Colonic mucosa (tissue), 4 donors: ENCODE measurements around the gene LEFTY1. TPM values are rescaled to one million over a fixed set of nuclear protein-coding genes. Genes with fewer than 3 reads are reported as not detected.

Source experiments
- DNase-seq: peaks from one replicate; pipeline ENCODE4 v3.0.0-alpha.2; 2020
- H3K27ac ChIP-seq: fragments of 200-600 bp; one replicate; pipeline ENCODE4 v1.8.0; 2021
- H3K27me3 ChIP-seq: fragments of 200-600 bp; one replicate; pipeline ENCODE4 v1.8.0; 2021
- H3K36me3 ChIP-seq: fragments of 200-600 bp; one replicate; pipeline ENCODE4 v1.8.0; 2021
- H3K4me1 ChIP-seq: fragments of 200-600 bp; one replicate; pipeline ENCODE4 v1.8.0; 2021; ENCODE audit warnings: mild to moderate bottlenecking
- H3K4me3 ChIP-seq: fragments of 200-600 bp; one replicate; pipeline ENCODE4 v1.8.0; 2021
- H3K9ac ChIP-seq, 2 donors: one replicate each; pipeline ENCODE4 v1.7.0; 2013; ENCODE audit warnings: control low read depth in 2 of 2, low read depth in 2 of 2, low read length in 2 of 2
- H3K9me3 ChIP-seq: fragments of 200-600 bp; one replicate; pipeline ENCODE4 v1.8.0; 2021
- intact Hi-C: fragments of 100-400 bp; cut with DNase I; formaldehyde crosslinking; loops from one replicate; pipeline ENCODE4 v1.14.1; 2022
- total RNA-seq, 2 donors: library from RNA; stranded (reverse); fragmentation: NEBNext Ultra II Directional in 1 of 2; extraction: Animal tissue kit (Norgen Biotek cat#: 25700) in 1 of 2; gene quantifications; one replicate each; pipeline ENCODE4 v1.2.1, GENCODE V29; 2021
- TF ChIP-seq, protein P1 (sequence below): fragments of 200-600 bp; IDR thresholded peaks from one replicate; pipeline ENCODE4 v1.8.0; 2022; ENCODE audit warnings: antibody characterized with exemption, mild to moderate bottlenecking
- donor health status: healthy.
- donor health status: DM: no; HTN: no; CAD: no.
- donor health status: DM: no; HTN: no; CAD: no.

LEFTY1 gene
- total RNA-seq, 2 donors from 2014 or later: 201 to 211 TPM

DNA sequence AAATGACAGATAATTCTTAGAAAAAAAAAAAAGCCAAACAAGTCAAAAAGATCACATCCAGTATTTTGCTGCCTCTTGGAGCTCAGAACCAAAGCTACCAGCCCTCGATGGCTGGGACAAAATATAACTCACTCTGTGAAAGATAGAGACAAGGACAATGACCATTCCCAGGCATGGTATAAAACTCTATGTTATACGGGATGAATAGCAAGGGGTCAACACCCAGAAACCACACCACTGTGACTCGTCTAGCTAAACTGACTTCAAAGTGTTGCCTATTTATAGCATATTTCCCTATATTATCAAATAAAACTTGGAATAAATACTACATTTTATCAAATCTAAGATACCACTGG, 16.9 kb downstream of the LEFTY1 start:
- DNase-seq: no peak
- TF ChIP-seq, protein P1, sequence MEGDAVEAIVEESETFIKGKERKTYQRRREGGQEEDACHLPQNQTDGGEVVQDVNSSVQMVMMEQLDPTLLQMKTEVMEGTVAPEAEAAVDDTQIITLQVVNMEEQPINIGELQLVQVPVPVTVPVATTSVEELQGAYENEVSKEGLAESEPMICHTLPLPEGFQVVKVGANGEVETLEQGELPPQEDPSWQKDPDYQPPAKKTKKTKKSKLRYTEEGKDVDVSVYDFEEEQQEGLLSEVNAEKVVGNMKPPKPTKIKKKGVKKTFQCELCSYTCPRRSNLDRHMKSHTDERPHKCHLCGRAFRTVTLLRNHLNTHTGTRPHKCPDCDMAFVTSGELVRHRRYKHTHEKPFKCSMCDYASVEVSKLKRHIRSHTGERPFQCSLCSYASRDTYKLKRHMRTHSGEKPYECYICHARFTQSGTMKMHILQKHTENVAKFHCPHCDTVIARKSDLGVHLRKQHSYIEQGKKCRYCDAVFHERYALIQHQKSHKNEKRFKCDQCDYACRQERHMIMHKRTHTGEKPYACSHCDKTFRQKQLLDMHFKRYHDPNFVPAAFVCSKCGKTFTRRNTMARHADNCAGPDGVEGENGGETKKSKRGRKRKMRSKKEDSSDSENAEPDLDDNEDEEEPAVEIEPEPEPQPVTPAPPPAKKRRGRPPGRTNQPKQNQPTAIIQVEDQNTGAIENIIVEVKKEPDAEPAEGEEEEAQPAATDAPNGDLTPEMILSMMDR: no peak
- no peak overlapping the region for H3K9ac ChIP-seq
- intact Hi-C loops: no loop called here
- H3K27ac ChIP-seq: no peak overlapping the region
- H3K9me3 ChIP-seq: no peaks in the 10 kb centered on the region
- H3K36me3 ChIP-seq: no peaks in the 10 kb centered on the region
- no peaks in the 10 kb centered on the region for H3K27me3 ChIP-seq
- H3K4me1 ChIP-seq: no peaks in the 10 kb centered on the region
- H3K4me3 ChIP-seq: no peak overlapping the region

DNA sequence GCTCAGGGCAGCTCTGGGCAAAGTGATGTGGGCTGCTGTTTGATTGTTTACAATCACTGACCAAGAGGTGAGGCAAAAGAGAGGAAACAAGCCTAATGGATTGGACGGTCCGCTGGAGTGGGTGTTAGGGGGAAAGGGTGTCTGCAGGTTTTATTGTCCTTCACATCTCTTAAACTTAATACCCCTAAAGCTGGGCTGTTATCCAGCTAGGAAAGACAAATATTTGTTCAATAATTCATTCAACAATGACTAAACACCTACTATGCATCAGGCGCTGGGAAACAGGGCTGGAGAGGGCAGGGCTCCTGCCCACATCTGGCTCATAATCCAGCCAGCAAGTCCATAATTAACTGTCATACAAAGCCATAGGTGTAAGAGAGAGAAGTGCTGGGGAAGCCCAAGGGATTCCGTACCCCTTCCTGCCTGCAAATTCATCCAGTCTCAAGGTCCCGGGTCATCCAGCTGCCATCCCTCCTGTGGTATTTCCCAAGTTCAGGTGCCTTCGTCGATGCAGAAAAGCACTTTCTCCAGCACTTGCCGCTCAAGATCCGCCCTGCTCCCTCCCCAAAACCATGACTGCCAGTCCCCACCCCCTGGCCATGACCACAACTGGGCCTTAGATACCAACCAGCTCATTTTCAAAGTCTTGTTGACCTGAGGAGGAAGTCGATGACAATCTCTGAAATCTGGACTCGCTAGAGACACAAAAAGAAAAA, 17.4 kb downstream of the LEFTY1 start:
- Histone ChIP-seq H3K4me1 (no peaks in the 10 kb centered on the region), H3K27ac (no peak overlapping the region), H3K9me3 (no peaks in the 10 kb centered on the region), H3K27me3 (no peaks in the 10 kb centered on the region), H3K36me3 (no peaks in the 10 kb centered on the region), H3K4me3 (no peak overlapping the region), H3K9ac (no peak overlapping the region)
- no peak for DNase-seq
- TF ChIP-seq, protein P1: no peak
- intact Hi-C loops: no loop called here

DNA sequence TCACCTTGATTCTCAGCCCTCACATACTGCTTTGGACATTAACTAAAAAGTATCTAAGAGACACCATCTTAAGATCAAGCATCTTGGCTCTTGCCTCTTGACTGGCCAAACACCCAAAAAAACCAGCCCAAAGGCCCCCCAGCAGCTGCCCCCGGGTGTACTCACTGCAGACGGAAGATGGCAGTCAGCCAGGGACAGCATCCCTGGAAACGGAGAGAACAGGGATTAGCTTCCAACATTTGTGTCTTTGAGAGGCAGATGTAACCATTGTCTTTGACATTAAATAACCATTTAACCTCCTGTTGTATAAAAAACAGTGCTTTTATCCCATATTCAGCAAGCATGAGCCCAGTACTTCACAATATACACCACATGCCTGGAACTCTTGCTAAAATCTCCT, 18.0 kb downstream of the LEFTY1 start:
- peaks cover 1% of the 10 kb centered on the region for H3K36me3 ChIP-seq
- H3K9me3 ChIP-seq: no peaks in the 10 kb centered on the region
- H3K4me1 ChIP-seq: peaks cover under 1% of the 10 kb centered on the region
- no peak for DNase-seq
- no peak overlapping the region for H3K9ac ChIP-seq
- no peak overlapping the region for H3K27ac ChIP-seq
- intact Hi-C loops: no loop called here
- TF ChIP-seq, protein P1: no peak
- H3K27me3 ChIP-seq: no peaks in the 10 kb centered on the region
- no peak overlapping the region for H3K4me3 ChIP-seq

DNA sequence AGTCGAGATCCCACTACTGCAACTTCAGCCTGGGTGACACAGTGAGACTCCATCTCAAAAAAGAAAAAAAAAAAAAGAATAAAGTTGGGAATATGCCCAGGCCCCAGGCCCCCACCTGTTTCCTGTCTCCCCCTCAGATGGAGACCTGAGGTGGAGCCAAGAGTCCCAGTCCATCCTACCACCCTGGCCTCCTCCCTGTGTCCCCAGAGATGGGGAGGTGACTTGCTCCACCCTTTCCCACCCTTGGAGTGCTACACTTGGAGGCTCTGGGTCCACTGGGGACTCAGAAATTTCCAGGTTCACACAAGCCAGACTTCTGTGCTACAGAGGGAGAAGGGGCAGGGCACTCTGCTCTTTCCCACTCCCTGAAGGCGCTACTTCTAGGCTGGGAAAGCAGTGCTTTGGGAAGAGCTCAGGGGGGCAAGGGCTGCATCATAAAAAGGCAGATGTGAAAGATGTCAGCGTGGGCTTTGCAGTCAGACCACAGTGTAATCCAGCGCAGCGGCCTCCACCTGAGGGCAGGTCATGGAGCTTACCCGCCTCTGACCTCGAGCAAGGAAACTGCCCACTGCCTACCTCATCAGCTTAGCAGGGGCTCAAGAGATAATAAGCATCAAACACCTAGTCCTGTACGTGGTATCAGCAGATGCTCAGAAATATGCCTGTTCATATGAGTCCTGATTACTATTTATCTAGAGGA, 20.2 kb downstream of the LEFTY1 start:
- Histone ChIP-seq H3K27ac (no peak overlapping the region), H3K4me3 (no peak overlapping the region), H3K36me3 (peaks cover 13% of the 10 kb centered on the region), H3K9ac (no peak overlapping the region), H3K27me3 (no peaks in the 10 kb centered on the region), H3K9me3 (no peaks in the 10 kb centered on the region), H3K4me1 (peaks cover 13% of the 10 kb centered on the region)
- TF ChIP-seq, protein P1: no peak
- DNase-seq: no peak
- intact Hi-C loops: no loop called here

DNA sequence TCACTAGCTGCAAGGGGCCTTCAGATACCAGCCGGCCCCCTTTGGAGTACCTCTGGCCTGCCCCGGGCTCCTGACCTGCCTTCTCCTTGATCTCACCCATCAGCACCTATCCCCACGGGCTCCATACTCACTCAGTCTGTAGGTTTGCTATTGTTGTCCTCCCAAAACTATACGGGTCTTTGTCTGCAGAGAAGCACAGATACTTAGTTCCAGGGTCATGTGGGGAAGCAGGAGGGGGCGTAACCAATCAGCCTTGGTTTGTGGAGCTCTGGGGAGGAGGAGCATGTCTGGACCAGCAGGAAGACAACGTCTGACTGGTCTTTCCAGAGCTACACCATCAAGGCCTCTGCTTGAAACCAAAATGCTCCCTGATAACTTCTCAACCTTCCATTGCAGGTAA, 22.0 kb downstream of the LEFTY1 start:
- Histone ChIP-seq H3K27me3 (no peaks in the 10 kb centered on the region), H3K36me3 (peaks cover 17% of the 10 kb centered on the region), H3K9me3 (no peaks in the 10 kb centered on the region), H3K9ac (no peak overlapping the region), H3K4me3 (no peak overlapping the region), H3K4me1 (peaks cover 13% of the 10 kb centered on the region), H3K27ac (no peak overlapping the region)
- intact Hi-C loops: no loop called here
- TF ChIP-seq, protein P1: no peak
- DNase-seq: no peak
